ENCODE data around the gene ATP5F1E. TPM values are rescaled to one million over a fixed set of nuclear protein-coding genes. Genes with fewer than 3 reads are reported as not detected.
"Not testable (repeated sequence)": the region's sequence is repeated elsewhere in the genome, so short reads cannot be mapped to it uniquely, and the experiment has no call there.

Gene ATP5F1E
- total RNA-seq, 4 donors from 2014 or later: 27.1 to 38.2 (median 33.7) TPM

DNA sequence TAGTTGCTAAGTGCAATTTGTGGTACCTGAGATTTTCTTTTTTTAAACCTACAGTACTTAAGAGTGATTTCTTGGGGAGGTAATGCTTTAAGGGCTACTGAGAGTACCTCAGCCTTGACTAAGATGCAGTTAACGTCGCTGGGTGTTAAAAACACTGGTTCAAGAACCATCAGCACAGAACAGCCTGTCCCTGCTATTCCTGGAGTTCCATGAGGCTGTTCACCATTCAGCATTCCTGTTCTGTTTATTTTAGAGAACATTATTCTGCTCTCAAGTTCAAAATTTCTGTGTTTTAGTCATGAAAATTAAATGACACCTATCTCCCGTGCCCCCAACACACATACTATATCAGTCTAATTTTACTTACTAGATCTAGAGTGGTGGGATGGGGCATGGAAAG lies 12.2 kb upstream of the ATP5F1E start:
- Histone ChIP-seq H3K4me1 (peaks cover 24 to 28% of the 10 kb centered on the region in 2 donors), H3K4me3 (no peak overlapping the region), H3K27me3 (no peaks in the 10 kb centered on the region), H3K27ac (peak overlapping the region in 3 of 4 donors; percentile 75 to 92 (median 84)), H3K9me3 (no peaks in the 10 kb centered on the region), H3K36me3 (no peaks in the 10 kb centered on the region)
- TF ChIP-seq POLR2A (IDR thresholded peaks at IDR 0.05): no peak
- TF ChIP-seq, protein P1, sequence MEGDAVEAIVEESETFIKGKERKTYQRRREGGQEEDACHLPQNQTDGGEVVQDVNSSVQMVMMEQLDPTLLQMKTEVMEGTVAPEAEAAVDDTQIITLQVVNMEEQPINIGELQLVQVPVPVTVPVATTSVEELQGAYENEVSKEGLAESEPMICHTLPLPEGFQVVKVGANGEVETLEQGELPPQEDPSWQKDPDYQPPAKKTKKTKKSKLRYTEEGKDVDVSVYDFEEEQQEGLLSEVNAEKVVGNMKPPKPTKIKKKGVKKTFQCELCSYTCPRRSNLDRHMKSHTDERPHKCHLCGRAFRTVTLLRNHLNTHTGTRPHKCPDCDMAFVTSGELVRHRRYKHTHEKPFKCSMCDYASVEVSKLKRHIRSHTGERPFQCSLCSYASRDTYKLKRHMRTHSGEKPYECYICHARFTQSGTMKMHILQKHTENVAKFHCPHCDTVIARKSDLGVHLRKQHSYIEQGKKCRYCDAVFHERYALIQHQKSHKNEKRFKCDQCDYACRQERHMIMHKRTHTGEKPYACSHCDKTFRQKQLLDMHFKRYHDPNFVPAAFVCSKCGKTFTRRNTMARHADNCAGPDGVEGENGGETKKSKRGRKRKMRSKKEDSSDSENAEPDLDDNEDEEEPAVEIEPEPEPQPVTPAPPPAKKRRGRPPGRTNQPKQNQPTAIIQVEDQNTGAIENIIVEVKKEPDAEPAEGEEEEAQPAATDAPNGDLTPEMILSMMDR (IDR thresholded peaks at IDR 0.05 in 4 of 5, conservative IDR thresholded peaks at IDR 0.05 in 1 of 5): no peak
- in situ Hi-C loops (cut with MboI; ENCODE audit: low sequenced_read_pairs in 4 of 4) (loop anchor here in 1 of 4 donors (10.0 to 25.0 kb wide), 2 partner anchors 159 to 357 kb away; partner anchors contain the start of gene NPEPL1), intact Hi-C loops (cut with DNase I; ENCODE audit: low total_unique reads) (loop anchor here (5.0 to 10.0 kb wide), 3 partner anchors 172 to 639 kb away; partner anchors contain the start of gene NPEPL1)
- no peak for ATAC-seq
- DNase-seq: no peak

DNA sequence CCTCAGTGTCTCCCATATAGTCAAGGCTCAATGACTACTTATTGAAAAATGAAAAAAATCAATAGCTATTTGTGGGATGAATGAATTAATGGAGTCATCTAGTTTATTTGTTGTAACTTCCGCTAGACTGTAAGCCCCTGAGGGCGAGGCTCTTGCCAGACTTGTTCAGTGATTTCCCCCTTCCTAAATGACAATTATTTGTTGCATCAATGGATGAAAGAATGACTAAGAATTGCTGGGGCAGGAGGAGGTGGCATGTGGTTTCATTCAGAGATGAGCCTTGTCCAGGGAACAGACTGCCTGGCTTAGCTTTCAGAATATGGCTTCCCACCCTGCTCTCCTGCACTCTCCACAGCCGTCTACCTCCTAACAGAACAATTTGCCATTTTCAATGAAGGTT lies 11.6 kb upstream of the ATP5F1E start:
- no peaks in the 10 kb centered on the region for H3K36me3 ChIP-seq
- peak overlapping the region; percentile 75 to 92 (median 88) for H3K27ac ChIP-seq
- no peaks in the 10 kb centered on the region for H3K27me3 ChIP-seq
- H3K9me3 ChIP-seq: no peaks in the 10 kb centered on the region
- in situ Hi-C loops (cut with MboI; ENCODE audit: low sequenced_read_pairs in 4 of 4): loop anchor here in 1 of 4 donors (10.0 to 25.0 kb wide), 2 partner anchors 159 to 356 kb away; partner anchors contain the start of gene NPEPL1
- H3K4me1 ChIP-seq: peaks cover 28 to 30% of the 10 kb centered on the region in 2 donors
- no peak overlapping the region for H3K4me3 ChIP-seq
- DNase-seq (no peak), ATAC-seq (no peak)
- intact Hi-C loops (cut with DNase I; ENCODE audit: low total_unique reads): loop anchor here (5.0 to 10.0 kb wide), 3 partner anchors 171 to 639 kb away; partner anchors contain the start of gene NPEPL1
- TF ChIP-seq POLR2A (IDR thresholded peaks at IDR 0.05): no peak
- TF ChIP-seq, protein P1 (IDR thresholded peaks at IDR 0.05 in 4 of 5, conservative IDR thresholded peaks at IDR 0.05 in 1 of 5): no peak

DNA sequence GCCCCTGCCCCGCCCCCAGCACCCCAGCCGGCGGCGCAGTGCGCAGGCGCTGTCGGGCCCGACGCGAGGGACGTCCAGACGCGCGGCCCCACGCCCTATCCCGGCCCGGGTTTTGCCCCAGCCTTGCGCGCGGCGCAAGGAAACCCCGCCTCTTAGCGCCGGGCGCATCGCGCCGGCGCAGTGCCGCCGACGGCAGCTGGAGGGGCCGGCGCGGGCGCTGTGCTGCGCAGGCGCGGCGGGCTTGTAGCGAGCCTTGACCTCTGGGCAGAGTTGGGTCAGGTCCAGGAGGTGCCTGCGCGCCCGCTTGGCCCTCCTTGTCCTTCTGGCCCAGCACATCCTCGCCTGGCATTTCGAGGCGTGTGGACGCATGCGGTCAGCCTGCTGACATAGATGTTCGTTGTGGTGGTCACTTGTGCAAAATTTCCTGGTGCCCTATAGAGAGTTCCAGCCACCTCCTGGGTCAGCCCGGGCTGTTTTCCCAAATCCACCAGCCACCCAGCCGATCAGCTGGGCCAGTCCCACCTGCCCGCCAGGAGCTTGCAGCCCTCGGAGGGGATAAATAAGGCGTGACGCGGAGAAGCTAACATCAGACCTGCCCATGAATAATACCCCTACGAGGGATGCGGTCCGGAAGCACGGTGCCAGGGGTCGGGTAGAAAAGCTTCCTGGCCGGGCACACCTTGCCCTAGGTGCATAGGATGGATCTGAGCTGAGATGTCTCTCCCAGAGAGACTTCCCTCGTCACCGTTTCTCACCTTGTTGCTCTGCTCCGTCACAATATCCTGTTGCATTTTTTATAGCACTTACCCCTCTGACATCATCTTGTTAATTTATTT lies 10.9 kb upstream of the ATP5F1E start:
- intact Hi-C loops (cut with DNase I; ENCODE audit: low total_unique reads) (loop anchor here (1.0 to 10.0 kb wide), 4 partner anchors 11 to 638 kb away; partner anchors contain the start of genes ATP5F1E and NPEPL1), in situ Hi-C loops (cut with MboI; ENCODE audit: low sequenced_read_pairs in 4 of 4) (loop anchor here in 1 of 4 donors (10.0 to 25.0 kb wide), 2 partner anchors 158 to 356 kb away; partner anchors contain the start of gene NPEPL1)
- Histone ChIP-seq H3K27ac (peak overlapping the region; percentile 84 to 92 (median 90)), H3K4me3 (peak overlapping the region; percentile 83 to 96 (median 86)), H3K4me1 (peaks cover 28 to 30% of the 10 kb centered on the region in 2 donors), H3K36me3 (peaks cover 0 to 4% of the 10 kb centered on the region in 2 donors), H3K27me3 (no peaks in the 10 kb centered on the region), H3K9me3 (no peaks in the 10 kb centered on the region)
- peak; percentile 85 to 92 for DNase-seq
- TF ChIP-seq POLR2A (IDR thresholded peaks at IDR 0.05): no peak
- TF ChIP-seq, protein P1 (IDR thresholded peaks at IDR 0.05 in 4 of 5, conservative IDR thresholded peaks at IDR 0.05 in 1 of 5): peak in 2 of 5 experiments; percentile 12 to 41
- peak; percentile 91 to 97 for ATAC-seq

DNA sequence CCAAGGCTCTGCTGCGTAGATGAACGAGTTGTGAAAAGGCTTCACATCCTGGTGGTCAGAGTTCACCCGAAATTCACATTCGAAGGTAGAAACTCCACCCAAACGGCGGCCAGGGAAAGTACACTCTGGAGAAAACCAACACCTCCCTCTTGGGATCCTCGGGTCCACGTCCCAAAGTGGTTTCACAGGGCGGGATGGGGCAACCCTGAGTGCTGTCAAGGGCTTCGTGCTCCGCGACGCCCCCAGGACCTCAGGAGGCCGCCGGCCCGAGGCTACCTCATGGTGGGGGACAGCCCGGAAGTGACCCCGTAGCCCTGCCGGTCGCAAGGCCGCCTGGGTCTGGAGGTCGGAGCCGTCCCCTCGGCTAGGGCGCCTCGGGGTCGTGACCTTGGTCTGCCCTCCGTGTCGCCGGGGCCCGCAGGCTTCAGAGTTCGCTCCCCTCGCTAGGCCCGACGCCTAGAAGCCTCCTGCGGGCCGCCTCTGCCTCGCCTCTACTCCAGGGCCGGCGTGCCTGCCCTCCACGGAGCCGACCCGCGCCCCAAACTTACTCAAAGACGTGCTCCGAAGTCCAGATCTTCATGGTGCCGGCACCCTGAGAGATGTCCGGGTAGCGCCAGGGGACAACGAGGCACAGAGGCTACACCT lies 10.1 kb upstream of the ATP5F1E start, which contains the start of gene PRELID3B:
Gene PRELID3B (minus strand): TSS at position 636 of the 645 bp plus-strand sequence. CDS start 56 bp downstream, at position 580.
- peak in 1 of 2 donors; percentile 26 for DNase-seq
- in situ Hi-C loops (cut with MboI; ENCODE audit: low sequenced_read_pairs in 4 of 4): loop anchor here in 1 of 4 donors (10.0 to 25.0 kb wide), 2 partner anchors 157 to 355 kb away; partner anchors contain the start of gene NPEPL1

DNA sequence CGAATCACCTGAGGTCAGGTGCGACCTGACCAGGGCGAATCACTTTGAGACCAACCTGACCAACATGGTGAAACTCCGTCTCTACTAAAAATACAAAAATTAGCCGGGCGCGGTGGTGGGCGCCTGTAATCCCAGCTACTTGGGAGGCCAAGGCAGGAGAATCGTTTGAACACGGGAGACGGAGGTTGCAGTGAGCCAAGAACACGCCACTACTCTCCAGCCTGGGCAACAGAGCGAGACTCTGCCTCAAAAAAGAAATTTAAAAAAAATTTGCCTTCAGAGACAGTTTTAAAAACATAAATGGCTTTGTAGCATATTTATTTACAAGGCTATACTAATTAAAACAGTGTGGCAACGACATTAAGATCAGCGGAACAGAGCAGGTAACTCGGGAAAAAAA lies 9.4 kb upstream of the ATP5F1E start:
- H3K27ac ChIP-seq: peak overlapping the region; percentile 84 to 92 (median 90)
- intact Hi-C loops (cut with DNase I; ENCODE audit: low total_unique reads): loop anchor here (5.0 to 10.0 kb wide), 3 partner anchors 169 to 637 kb away; partner anchors contain the start of gene NPEPL1

More for the DNA sequence above, 10.1 kb upstream of the ATP5F1E start, which contains the start of gene PRELID3B:
- H3K4me3 ChIP-seq: peak within 1 kb of the TSS; percentile 83 to 96 (median 86)
- intact Hi-C loops (cut with DNase I; ENCODE audit: low total_unique reads): loop anchor here (1.0 to 10.0 kb wide), 4 partner anchors 10 to 637 kb away; partner anchors contain the start of genes ATP5F1E and NPEPL1
- H3K9me3 ChIP-seq: no peaks in the 10 kb centered on the region
- H3K27ac ChIP-seq: peak within 1 kb of the TSS; percentile 84 to 92 (median 90)
- peaks cover 0 to 11% of the 10 kb centered on the region in 2 donors for H3K36me3 ChIP-seq
- peak; percentile 42 to 43 for ATAC-seq
- H3K4me1 ChIP-seq: peaks cover 28 to 30% of the 10 kb centered on the region in 2 donors
- TF ChIP-seq, protein P1 (IDR thresholded peaks at IDR 0.05 in 4 of 5, conservative IDR thresholded peaks at IDR 0.05 in 1 of 5): peak in 1 of 5 experiments; percentile 8
- peak; percentile 67 to 74 for TF ChIP-seq POLR2A (IDR thresholded peaks at IDR 0.05)
- H3K27me3 ChIP-seq: no peaks in the 10 kb centered on the region

More for the DNA sequence above, 9.4 kb upstream of the ATP5F1E start:
- Histone ChIP-seq H3K36me3 (peaks cover 0 to 19% of the 10 kb centered on the region in 2 donors), H3K4me1 (peaks cover 28 to 30% of the 10 kb centered on the region in 2 donors), H3K4me3 (peak overlapping the region; percentile 83 to 96 (median 86))
- H3K27me3 ChIP-seq, DNase-seq, H3K9me3 ChIP-seq, ATAC-seq: not testable (repeated sequence)
- in situ Hi-C loops (cut with MboI; ENCODE audit: low sequenced_read_pairs in 4 of 4): loop anchor here in 1 of 4 donors (10.0 to 25.0 kb wide), 2 partner anchors 157 to 354 kb away; partner anchors contain the start of gene NPEPL1

Measured in gastrocnemius medialis (tissue), 4 donors.